Stimulated activated CD4-positive, alpha-beta T cell treated with anti-CD3 and anti-CD28 coated beads, Interleukin-15, amount 100 ng/mL, for 1 hour (primary cell): ENCODE data around the gene RNU6-9.

Experiments
- DNase-seq, 2 donors: peaks; one replicate each; pipeline ENCODE4 v3.0.0-alpha.2; 2020; ENCODE audit warnings: low read depth in 1 of 2, low spot score in 1 of 2

The RNU6-9 gene

DNA sequence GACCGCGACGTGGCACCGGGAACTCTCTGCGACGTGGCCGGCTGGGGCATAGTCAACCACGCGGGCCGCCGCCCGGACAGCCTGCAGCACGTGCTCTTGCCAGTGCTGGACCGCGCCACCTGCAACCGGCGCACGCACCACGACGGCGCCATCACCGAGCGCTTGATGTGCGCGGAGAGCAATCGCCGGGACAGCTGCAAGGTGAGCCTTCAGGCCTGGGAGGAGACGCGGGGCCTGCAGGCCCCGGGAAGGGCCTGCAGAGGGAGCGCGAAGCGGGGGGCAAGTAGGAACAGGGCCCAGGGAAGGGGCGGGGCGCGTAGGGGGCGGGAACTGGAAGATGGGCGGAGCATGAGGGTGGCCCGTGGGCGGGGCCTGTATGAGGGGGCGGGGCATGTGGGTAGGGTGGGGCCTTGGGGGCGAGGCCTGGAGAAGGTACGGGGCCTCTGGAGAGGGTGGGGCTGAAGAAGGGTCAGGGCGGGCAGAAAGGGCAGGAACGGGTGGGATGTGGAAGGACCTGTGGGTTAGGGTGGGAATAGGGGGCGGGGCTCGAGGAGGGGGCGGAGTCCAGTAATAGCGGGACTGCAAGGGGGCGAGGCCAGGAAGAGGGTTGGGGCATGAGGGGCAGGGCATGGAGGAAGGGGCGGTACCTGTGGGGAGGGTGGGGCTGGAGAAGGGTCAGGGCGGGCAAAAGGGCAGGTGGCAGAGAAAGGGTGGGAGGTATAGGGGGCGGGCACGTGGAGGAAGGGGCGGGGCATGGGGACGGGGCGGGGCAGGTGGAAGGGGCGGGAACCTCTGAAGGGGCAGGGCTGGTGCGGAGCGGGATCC, 31.3 kb upstream of the RNU6-9 start:
- peak; percentile 36 to 54 for DNase-seq

DNA sequence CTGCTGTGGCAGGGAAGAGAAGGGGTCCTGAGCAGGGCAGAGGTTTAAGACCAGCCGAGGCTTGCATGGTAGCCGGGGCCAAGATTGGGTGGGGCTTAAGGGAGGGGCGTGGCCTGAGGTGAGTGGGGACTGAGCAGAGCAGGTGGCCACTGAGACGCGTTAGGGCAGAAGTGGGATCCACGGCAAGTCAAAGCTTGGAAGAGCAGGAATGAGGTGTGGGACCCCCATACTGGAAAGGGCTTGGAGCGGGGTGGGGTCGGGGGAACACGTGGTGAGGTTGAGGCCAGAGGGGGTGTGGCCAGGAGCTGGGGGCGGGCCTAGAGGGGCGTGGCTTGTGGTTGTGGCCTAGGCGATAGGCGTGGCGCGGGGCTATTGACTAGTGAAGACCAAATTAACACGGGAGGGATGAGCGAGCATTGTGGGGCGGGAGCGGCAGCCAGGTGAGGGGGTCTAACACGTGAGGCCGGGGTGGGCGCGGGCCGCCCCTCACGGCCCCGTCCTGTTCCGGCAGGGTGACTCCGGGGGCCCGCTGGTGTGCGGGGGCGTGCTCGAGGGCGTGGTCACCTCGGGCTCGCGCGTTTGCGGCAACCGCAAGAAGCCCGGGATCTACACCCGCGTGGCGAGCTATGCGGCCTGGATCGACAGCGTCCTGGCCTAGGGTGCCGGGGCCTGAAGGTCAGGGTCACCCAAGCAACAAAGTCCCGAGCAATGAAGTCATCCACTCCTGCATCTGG, 30.5 kb upstream of the RNU6-9 start:
- DNase-seq: peak; percentile 66 to 67

DNA sequence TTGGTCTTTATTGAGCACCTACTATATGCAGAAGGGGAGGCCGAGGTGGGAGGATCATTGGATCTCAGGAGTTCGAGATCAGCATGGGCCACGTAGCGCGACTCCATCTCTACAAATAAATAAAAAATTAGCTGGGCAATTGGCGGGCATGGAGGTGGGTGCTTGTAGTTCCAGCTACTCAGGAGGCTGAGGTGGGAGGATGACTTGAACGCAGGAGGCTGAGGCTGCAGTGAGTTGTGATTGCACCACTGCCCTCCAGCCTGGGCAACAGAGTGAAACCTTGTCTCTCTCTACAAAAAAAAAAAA, 30.0 kb upstream of the RNU6-9 start:
- DNase-seq: no peak

DNA sequence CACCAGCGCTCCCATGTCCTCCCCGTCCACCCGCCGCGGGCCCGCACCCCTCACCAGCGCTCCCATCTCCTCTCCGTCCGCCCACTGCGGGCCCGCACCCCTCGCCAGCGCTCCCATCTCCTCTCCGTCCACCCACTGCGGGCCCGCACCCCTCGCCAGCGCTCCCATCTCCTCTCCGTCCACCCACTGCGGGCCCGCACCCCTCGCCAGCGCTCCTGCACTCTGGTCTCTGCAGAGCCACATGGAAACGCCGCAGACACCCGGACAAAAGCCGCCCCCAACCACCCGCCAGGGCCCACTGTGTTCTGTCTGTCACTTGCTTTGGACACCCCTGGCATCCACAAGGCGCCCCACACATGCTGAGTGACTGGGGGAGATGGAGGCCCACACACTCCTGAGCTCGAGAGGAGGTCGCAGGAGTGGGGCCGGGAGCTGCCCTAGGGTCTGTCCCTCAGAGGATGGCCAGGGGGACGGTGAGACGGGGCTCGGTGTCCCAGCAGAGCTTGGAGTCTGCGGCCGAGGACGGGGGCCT, 26.4 kb upstream of the RNU6-9 start:
- no peak for DNase-seq

DNA sequence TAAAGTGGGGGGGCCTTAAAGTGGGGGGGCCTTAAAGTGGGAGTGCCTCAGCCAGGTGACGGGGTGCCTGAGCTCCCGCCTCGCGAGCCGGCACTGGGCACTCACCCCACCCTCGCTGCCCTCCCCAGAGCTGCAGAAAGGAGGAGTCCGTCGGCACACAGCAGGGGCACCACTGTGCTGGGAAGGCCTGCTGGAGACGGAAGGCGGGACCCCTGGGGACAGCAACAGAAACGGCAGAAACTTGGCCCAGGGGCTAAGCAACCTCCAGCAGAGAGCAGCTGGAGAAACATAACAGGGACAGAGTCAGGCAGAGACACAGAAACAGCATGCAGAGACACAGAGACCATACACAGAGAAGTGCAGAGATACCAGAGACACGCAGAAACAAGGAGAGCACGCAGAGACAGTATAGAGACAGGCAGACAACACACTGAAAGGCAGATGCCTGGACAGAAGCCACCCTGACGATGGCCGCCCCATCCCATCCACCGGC, 25.9 kb upstream of the RNU6-9 start:
- no peak for DNase-seq

DNA sequence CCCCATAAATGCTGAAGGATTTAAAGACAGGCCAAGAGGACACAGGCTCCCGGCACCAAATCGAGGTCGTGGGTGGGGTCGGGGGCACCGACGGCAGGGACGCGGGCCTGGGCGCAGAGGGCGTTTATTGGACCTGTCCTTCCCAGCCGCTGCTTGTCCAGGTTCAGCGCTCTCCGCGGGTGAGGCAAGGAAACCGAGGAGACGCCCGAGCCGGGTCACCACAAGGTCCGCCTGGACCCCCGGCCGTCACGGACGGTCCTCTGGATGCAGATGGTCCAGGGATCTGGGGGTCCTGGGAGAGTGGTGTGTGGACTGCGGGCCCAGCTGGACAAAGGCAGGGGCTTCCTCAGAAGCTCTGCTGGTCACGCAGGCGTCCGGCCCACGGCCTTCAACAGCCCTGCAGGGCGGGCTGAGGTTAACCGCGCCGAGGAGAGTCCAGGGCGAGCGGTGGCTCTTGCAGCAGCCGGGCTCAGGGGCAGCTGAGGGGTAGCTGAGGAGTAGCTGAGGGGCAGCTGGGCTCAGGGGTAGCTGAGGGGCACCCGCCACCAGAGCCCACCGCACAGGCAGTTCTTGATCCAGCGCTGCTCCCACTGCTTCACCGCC, 25.3 kb upstream of the RNU6-9 start:
- DNase-seq: no peak

DNA sequence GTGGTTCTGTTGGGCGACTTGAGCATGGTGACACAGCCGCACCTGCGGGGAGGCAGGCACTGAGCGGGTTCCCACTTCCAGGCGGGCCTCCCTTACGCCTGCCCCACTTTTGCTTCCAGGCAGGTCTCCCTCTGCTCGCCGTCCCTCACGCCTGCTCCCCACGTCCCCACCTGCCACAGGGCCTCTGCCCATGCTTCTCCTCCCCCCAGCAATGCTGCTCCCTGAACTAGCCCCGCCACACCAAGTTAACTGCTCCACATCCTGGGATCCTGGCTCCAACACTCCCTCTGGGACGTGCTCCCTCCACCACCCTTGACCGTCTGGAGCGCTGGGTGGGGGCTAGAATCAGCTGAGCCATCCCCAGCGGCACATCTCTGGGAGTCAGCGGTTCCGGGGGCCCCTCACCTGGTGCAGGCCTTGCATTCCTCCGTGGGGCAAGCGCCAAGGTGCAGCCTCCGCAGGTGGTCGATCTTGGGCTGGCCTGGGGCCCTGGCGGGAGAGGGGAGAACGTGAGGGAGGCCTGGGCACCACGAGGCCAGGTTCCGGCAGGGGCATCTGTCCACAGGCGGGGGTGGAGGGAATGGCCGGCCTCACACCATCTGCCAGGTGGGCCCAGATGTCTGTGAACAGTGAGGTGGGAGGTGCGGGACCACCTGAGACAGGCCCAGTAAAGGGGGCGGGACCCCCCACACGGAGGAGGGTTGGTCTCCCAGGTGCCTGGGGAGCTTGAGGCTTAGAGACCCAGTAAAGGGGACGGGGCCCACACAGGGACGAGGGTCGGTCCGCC, 24.6 kb upstream of the RNU6-9 start:
- no peak for DNase-seq

DNA sequence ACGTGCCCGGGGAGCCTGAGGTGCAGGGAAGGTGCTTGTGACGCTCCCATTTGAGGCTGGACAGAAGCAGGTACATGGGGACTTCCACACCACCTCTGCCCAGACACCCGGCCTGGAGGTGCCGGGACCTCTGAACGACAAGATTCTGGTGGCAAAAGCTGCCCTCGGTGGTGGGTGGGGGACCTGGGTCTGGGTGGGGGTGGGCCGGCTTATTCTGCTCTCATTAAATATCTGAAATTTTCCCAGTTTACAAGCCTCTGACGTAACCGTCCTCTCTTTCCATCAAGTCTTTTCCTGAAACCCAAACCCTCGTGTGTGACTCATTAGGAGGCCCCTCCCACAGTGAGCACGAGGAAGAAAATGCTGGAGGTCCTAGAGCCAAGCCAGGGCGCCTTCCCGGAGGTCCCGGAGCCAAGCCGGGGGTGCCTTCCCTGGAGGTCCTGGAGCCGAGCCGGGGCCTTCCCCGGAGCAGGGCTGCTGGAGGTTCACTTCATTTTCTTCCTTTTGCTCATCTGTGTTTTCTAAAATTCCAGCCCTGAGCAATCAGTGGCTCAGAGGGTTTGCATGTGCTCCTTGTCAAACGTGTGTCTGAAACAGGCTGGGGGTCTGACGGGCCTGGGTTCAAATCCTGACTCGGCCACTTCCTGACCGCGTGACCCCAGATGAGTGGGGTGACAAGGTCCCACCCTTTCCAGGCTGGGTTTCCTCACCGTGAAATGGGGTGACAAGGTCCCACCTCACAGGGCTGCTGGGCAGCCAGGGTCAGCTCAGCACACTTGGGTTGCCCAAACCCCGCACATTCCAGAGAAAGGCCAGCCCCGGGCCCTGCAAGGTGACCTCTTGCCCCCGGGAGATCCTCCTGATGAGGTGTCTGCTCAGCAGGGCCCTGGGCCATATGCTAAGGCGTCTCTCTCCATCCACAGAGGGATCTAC, 23.8 kb upstream of the RNU6-9 start:
- no peak for DNase-seq

DNA sequence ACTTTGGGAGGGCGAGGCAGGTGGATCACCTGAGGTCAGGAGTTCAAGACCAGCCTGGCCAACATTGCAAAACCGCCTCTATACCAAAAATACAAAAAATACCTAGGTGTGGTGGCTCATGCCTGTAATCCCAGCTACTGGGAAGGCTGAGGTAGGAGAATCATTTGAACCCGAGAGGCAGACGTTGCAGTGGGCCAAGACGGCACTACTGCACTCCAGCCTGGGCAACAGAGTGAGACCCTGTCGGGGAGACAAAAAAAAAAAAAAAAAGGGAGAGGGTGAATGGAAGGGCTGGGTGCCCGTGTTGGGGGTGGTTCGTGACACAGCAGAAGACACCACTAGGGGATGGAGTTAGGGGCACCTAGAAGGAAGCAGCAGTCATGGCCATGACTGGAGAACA, 23.0 kb upstream of the RNU6-9 start:
- no peak for DNase-seq

DNA sequence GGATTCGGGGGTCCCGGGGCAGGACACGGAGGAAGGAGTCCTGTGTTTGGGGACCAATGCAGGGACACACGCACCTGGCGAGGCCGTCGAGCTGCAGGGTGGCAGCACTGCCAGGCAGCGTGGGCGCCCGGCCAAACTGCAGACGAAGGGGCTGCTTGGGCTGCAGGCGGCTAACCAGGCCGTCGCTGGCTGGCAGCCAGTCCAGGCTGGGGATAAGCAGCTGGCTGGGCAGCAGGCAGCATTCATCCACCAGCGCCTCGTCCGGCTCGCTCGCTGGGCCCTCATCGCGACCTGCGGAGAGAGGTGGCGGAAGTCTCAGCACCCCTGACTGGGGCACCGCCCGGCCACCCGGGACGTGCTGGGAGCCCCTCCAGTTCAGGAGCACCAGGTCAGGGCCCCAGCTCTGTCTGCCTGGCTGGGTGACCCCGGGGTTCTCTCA, 22.3 kb upstream of the RNU6-9 start:
- no peak for DNase-seq

DNA sequence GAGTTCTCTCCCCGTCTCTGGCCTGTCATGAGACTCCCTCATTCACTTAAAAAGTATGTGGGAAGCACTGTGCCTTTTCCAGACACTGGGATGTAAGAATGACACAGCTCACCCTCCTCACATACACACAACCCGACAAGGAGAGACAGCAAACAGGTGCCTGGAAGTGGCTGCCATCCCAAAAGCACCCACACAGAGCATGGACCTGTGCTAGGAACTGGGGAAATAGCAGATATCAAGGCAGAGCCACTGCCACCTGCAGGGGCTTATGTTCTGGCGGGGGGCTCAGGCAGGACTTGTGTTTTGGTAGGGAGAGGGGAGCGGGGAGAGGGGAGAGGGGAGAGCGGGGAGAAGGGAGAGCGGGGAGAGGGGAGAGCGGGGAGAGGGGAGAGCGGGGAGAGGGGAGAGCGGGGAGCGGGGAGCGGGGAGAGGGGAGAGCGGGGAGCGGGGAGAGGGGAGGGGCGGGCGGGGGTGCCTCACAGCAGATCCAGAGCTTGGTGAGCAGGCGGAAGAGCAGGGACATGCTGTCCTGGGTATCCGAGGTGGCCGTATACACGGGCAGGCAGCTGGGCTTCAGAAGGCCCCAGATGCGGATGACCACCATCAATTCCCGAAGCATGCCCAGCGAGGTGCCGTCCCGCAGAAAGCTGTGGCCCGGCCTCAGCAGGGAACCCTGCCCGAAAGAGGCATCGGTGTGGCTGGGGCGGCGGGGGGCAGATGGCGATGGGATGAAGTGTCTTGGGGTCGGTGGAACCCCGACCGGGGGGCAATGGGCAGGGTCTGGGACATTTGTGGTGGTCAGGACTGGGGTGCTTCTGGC, 21.6 kb upstream of the RNU6-9 start:
- DNase-seq: no peak

DNA sequence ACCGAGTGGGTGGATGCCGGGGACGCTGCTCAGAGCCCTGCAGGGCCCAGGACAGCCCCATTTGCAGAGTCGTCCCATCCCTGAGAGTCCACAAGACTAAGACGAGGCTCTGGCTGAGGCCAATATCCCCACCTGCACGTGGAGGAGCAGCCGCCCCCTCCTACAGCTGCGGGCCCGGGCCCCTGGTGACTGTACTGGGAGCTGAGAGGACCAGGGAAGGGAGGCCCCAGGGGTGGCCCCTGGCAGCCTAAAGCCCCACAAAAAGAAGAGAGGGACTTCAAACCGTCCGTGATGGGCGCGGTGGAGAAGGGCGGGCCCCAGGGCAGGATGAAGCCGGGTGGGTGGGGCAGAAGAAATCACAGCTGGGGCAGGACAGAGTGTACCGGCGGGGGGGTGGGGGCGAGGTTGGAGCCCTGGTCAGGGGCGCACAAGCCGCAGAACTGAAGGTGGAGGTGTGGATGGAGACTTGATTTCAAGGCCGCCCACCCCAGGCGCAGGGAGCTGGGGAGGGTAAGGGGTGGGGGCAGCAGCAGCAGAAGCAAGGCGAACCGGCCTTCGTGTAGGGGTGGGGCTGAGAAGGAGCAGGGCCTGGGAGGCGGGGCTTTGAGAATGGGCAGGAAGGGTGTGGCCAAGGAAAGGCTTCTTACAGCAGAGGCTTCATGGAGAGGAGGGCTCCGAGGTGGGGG, 20.9 kb upstream of the RNU6-9 start:
- DNase-seq: peak; percentile 54 to 73

DNA sequence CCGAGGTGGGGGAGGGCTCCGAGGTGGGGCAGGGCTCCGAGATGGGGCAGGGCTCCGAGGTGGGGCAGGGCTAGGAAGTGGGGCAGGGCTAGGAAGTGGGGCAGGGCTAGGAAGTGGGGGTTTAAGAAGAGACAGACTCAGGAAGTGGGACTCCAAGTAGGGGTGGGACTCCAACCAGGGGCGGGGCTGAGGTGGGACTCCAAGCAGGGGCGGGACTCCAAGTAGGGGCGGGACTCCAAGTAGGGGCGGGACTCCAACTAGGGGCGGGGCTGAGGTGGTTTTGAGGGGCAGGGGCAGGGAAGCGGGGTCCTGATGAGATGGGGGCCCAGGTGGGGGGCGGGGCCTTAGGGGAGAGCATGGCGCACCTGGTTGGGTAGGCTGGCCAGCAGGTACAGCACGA, 20.2 kb upstream of the RNU6-9 start:
- DNase-seq: peak; percentile 35 to 64

DNA sequence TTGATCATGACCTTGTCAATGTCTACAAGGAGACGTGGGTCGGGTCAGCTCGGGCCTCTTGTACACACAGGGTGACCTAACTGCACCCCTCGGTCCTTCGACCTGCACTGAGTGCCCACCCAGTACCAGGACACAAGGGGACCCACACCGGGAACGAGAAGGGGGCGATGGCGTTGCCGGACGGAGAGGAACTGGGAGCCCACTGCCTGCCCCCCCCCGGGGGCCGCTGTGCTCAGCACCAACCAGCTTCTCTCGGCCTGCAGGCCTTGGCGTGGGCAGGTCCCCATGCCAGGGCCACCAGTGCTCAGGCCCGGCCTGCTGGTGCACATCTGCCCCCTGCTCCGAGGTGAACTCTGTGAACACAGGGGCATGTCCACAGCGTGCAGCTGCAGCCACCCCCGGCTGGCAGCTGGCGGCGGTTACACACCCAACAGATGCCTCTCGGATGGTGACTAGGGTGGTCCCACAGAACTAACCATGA, 19.7 kb upstream of the RNU6-9 start:
- no peak for DNase-seq

DNA sequence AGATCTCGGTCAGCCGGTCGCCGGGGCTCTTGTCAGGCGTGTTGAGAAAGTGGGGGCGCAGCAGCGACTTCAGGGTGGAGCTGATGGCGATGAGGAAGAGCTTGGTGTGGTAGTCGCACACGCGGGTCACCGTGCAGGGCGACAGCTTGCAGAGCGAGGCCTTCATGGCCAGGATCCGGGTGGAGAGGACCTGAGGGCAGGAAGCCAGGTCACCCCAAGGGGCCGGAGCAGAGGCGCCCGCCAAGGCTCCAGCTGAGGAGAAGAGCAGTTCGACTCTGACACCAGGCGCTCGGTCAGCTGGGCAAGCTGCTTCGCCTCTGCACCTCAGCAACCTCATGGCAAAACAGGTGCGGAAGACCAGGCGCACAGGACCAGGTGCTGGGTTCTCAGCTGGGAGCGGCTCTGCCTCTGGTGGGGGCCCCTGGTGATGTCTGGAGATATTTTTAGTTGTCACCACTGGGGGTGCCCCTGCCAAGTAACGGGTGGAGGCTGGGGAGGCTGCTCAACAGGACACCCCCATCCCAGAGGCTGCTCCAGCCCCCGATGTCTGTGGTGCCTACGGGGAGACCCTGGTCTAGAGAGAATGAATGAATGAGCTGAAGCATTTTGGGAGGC, 17.9 kb upstream of the RNU6-9 start:
- DNase-seq: no peak

DNA sequence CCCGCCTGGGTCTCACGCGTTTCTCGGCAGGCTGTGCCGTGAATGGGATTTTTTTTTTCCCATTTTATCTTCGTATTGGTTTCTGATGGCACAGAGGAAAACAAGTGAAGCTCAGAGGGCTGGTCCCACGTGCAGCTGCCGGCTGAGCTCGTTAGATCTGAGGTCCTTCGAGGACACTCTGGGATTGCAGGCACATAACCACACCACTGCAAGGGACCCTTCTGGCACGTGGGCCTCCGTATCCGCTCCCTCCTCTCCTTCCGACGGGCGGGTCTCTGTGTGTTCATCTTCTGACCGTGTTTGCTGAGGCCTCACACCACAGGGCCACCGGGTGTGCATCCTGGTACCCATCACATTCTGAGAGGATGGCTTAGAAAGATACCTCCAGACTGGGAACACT, 17.2 kb upstream of the RNU6-9 start:
- no peak for DNase-seq

DNA sequence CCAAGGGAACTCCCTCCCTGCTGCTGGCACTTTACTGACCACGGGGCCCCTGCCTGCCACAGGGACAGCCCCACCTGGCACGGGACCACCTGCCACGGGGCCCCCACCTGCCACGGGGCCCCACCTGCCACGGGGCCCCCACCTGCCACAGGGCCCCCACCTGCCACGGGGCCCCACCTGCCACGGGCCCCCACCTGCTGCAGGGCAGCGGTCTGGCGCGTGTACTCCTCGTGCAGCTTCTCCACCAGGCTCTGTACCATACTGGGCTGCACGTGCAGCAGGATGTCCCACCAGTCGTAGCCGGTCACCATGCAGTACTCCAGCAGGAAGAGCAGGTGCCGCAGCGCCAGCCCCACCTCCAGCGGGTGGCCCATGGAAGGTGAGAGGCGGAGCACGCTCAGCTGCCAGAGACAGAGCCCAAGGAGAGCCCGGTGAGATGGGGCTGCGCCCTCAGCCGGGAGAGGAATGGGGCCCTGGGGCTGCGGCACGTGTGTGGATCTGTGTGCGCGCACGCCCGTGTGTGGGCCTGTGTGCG, 16.4 kb upstream of the RNU6-9 start:
- DNase-seq: no peak
